ENCODE data around the gene NQO2.
"Not testable (repeated sequence)": the region's sequence is repeated elsewhere in the genome, so short reads cannot be mapped to it uniquely, and the experiment has no call there.

The NQO2 gene

DNA sequence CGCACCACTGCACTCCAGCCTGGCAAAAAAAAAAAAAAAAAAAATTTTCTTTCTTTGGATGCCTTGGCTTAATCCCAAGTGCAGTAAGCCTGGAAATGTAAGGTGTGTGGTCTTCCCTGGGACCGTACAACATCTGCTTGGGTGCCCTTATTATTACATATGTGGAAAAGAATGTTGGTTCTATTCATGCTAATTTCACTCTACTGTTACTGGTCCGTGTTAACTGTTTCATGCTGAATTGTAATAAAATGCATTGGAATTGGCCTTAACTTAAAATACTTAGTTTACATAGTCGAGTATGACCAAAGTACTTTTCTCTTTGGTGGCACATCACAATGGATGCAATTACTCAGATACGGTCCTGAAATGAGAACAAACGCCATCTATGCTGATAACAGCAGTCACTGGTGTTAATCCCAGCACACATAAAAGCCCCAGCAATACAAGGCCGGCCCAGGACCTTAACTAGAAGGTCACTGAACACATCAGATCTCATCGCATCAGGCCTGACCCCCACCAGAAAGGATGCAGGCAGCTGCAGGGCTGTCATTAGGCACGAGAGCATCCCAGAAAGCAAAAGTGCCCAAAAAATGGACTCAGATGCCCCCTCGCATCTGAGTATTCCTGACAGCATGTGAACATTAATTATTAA, 29.5 kb upstream of the NQO2 start:
- no peak for FAIRE-seq
- no peak for DNase-seq (ENCODE audit: low spot score)

- FAIRE-seq = no peak
- DNase-seq (ENCODE audit: low spot score) = peak; percentile 36
Measured at GRCh38 chr6:2970753-2971419, 28.8 kb upstream of the NQO2 start.

DNA sequence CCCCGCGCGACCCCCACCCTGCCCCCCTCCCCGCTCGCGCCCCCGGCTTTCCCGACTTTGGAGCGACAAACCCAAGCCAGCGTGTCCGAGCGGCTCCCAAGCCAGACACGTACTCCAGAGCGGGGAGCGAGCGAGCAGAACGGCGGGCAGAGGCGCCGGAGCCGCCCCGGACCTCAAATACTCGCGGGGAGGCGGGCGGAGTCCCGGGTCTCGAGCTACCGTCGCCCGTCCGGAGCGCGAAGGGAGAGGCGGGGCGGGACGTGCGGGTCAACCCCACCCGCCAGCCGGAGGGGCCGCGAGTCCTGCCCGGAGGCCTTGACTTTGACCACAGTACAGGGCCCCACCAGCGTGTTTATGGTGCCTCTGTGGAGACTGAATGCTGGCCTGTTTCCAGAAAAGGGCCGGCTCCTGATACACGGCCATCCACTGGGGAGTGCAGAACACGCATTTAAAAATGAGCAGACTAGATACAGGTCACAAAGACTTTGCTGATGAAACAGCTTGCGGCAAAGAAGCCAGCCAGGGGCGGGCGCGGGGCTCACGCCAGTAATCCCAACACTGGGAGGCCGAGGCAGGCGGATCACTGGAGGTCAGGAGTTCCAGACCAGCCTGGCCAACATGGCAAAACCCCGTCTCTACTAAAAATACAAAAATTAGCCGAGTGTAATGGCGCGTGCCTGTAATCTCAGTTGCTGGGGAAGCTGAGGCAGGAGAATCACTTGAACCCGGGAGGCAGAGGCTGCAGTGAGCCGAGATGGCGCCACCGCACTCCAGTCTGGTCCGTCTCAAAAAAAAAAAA, 28.1 kb upstream of the NQO2 start, which contains the start of gene SERPINB6:
Gene SERPINB6, minus strand, starts transcription at position 148 of the 799 bp plus-strand sequence. CDS start 12,235 bp downstream, outside the sequence.
- peak; percentile 68 for DNase-seq (ENCODE audit: low spot score)
- FAIRE-seq = no peak

DNA sequence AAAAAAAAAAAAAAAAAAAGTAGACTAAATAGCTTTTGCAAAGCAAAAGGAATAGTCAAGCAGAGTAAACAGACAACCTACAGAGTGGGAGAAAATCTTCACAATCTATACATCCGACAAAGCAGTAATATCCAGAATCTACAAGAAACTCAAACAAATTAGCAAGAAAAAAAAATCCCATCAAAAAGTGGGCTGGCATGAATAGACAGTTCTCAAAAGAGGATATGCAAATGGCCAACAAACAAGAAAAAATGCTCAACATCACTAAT, 27.5 kb upstream of the NQO2 start:
- FAIRE-seq; DNase-seq (ENCODE audit: low spot score): not testable (repeated sequence)

DNA sequence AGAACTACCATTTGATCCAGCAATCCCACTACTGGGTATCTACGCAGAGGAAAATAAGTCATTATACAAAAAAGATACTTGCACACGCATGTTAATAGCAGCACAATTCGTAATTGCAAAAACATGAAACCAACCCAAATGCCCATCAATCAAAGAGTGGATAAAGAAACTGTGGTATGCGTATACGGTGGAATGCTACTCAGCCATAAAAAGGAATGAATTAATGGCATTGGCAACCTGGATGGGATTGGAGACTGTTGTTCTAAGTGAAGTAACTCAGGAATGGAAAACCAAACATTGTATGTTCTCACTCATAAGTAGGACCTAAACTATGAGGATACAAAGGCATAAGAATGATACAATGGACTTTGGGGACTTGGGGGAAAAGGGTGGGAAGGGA, 27.0 kb upstream of the NQO2 start:
- FAIRE-seq; DNase-seq (ENCODE audit: low spot score): not testable (repeated sequence)

- not testable (repeated sequence) for FAIRE-seq; DNase-seq (ENCODE audit: low spot score)
Measured at GRCh38 chr6:2973180-2973579, 26.5 kb upstream of the NQO2 start.

DNA sequence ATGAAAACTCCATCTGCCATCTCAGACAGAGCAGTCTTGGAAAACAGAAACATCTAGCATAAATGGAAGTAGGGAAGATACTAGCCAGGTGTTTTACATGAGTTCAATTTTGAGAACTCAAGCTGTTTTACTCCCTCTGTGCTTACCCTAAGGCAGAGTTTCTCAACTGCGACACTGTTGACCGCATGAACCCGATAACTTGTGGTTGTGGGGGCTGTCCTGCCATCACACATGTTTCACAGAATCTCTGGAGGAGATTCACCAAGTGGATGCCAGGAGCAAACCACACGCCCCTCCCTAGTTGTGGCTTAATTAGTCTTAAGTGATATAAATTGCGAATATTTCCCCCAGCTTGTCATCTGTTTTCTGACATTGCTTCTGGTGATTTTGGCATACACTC, 26.0 kb upstream of the NQO2 start:
- FAIRE-seq (no peak), DNase-seq (ENCODE audit: low spot score) (no peak)

- no peak for FAIRE-seq
- DNase-seq (ENCODE audit: low spot score) = no peak
Measured at GRCh38 chr6:2976060-2976459, 23.6 kb upstream of the NQO2 start.

GRCh38 chr6:2976571-2977085, 23.1 kb upstream of the NQO2 start:
- peak; percentile 57 for DNase-seq (ENCODE audit: low spot score)
- FAIRE-seq = peak; percentile 16

GRCh38 chr6:2977290-2977689, 22.4 kb upstream of the NQO2 start:
- DNase-seq (ENCODE audit: low spot score) = no peak
- no peak for FAIRE-seq

DNA sequence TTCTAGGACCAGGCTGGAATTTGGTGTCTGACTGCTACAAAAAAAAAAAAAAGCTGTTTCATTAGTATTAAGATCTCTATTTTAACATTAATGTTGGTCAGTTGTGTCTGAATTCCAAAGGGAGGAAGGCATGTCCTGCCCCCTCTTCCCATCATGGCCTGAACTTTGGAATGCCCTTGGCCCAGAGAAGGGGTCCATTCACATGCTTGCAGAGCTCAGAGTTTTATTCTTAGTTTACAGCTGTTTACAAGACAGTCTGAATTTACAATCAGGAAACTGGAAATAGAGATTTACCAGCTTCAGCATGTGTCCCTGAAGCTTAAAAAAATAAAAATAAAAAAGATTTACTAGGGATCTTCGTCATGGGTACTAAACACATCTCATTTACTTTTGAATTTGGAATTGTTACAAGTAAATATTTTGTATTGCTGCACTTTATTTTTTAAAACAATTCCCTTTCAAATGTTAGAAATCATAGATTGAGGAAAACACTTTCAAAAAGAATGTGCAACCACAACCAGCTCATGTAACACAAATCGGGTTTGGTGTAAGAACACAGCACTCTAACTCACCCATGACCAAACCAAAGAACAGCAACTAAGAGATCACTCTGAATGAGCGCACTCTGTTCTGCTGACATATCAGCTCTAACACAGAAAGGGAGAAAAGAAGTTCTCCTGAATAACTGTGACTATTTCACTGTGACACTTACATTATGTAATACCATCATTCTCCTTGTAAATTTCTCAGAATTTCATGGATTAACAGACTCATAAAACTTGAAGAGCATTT, 21.7 kb upstream of the NQO2 start:
- FAIRE-seq (no peak), DNase-seq (ENCODE audit: low spot score) (no peak)

DNA sequence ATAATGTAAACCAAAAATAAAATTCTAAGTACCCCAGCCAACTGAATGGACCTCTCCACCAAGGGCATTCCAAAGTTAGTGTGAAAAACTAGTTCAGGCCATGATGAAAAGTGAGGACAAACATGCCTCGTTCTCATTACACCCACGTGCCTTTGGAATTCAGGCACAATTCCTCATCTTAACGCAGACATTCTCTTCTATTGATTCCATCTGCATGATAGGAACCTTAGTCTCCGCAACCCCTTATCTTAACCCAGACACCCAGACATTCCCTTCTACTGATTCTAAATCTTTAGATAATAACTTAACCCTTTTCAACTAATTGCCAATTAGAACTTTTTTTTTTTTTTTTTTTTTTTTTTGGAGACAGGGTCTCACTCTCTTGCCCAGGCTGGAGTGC, 20.8 kb upstream of the NQO2 start:
- DNase-seq (ENCODE audit: low spot score) (no peak), FAIRE-seq (no peak)

DNA sequence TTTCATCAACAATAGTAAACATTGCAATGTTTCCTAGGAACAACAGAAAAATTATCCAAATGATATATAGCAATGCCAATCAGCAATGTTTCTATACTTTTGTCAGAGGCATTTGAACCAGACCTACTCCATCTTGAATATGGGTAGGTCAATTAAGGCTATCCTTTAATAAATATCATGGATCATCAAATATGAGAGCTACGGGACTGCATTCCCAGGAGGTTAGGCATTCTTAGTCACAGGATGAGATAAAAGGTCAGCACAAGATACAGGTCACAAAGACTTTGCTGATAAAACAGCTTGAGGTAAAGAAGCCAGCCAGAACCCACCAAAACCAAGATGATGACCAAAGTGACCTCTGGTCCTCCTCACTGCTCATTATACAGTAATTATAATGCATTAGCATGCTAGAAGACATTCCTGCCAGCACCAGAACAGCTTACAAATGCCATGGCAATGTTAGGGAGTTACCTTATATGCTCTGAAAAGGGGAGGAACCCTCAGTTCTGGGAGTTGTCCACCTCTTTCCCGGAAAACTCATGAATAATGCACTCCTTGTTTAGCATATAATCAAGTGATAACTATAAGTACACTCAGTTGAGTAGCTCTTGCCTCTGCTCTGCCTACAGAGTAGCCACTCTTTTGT, 19.8 kb upstream of the NQO2 start:
- peak; percentile 38 for DNase-seq (ENCODE audit: low spot score)
- no peak for FAIRE-seq

GRCh38 chr6:2980465-2980855, 19.2 kb upstream of the NQO2 start:
- DNase-seq (ENCODE audit: low spot score) (no peak), FAIRE-seq (no peak)

GRCh38 chr6:2982426-2983117, 17.1 kb upstream of the NQO2 start:
- DNase-seq (ENCODE audit: low spot score) (no peak), FAIRE-seq (no peak)

GRCh38 chr6:2984738-2985406, 14.8 kb upstream of the NQO2 start:
- FAIRE-seq (no peak), DNase-seq (ENCODE audit: low spot score) (no peak)

DNA sequence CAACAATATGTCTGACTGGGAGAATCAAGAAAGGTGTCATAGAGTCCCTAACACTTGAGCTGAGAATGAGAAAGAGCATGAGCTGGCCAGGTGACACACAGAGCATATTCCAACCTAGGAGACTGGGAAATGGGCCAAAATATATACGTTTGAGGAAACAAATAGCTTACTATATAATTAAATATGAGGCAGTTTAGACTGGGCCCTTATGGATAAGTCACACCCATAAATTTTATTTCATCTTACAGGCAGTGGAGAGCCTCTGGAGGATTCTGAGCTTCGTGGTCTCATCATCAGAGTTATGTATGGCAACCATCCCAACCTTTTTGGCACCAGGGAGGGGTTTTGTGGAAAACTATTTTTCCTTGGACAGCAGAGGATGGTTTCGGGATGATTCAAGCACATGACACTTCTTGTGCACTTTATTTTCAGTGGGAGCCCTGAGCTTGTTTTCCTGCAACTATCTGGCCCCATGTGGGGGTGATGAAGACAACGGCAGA, 12.9 kb upstream of the NQO2 start:
- FAIRE-seq (no peak), DNase-seq (ENCODE audit: low spot score) (peak; percentile 38)

GRCh38 chr6:2988094-2988425, 11.6 kb upstream of the NQO2 start:
- no peak for DNase-seq (ENCODE audit: low spot score)
- no peak for FAIRE-seq

GRCh38 chr6:2988426-2989331, 11.0 kb upstream of the NQO2 start:
- FAIRE-seq = peak; percentile 83
- DNase-seq (ENCODE audit: low spot score) = peak; percentile 97
